ENCODE data around the gene FLYWCH1. TPM values are rescaled to one million over a fixed set of nuclear protein-coding genes. Genes with fewer than 3 reads are reported as not detected.

The FLYWCH1 gene
- total and polyA plus RNA-seq, 9 of the 15 experiments (the other 6 are each of a cell fraction or from before 2014, with no cell fraction given): 0.18 to 33.6 (median 11.3) TPM

DNA sequence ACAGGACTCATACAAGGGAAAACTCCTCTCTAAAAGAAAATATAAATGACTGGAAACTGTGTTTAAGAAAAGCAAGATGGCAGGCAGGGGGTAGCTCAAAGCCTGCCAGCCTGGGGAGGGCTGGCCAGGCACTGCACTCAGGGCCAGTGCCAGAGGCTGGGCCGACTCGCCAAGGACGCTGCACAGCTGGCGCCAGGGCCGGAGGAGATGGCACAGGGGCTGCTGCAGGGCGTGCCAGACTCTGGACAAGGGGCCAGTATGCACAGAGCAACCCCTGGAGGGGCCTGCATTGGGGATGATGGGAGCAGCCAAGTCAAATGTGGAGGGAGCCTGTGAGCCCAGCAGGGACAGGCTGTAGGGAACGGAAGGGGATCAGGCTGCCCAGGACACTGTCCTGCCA, 64.5 kb downstream of the FLYWCH1 start:
- in situ Hi-C loops (cut with MboI): no loop called here
- peak; percentile 58 for TF ChIP-seq RBFOX2 (IDR thresholded peaks at IDR 0.05; ENCODE audit: low read depth, low read length)
- TF ChIP-seq MYNN (IDR thresholded peaks at IDR 0.05): no peak
- no peak for TF ChIP-seq MYNN (CRISPR knock-in tag; IDR thresholded peaks at IDR 0.05)
- no peak for TF ChIP-seq ZNF668 (CRISPR knock-in tag; IDR thresholded peaks at IDR 0.05)
- peaks cover 50% of the 10 kb centered on the region for H3K79me2 ChIP-seq (ENCODE audit: control insufficient read depth, insufficient read depth, low read length)

DNA sequence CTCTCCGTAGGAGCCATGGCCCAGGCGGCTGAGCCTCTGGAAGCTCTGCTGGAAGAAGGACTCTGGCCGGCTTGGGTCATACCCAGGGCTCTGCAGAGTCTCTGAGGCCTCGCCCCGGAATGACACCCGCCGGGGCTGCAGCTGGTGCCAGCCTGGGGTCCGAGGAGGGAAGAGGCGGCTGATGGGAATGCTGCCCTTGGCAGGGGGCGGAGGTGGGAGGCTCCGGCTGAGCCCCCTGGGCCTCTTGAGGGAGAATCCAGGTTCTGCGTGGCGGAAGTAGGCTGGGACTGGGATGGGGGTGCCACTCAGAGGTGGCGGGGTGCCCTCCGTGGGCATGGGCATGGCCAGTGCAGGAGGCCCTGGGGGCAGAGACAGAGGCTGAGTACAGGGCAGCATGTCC, 64.9 kb downstream of the FLYWCH1 start:
- ChIA-PET POLR2A (interaction anchor here (0.6 to 1.3 kb wide), 4 partner anchors 9 to 127 kb away, joined by 3 read pairs; no protein-coding TSS in a partner anchor), CTCF (ENCODE audit: low intra/inter-chr PET ratio) (no interaction called here)
- intact Hi-C loops (cut with micrococcal nuclease) (no loop called here), in situ Hi-C loops (cut with MboI) (no loop called here)
- no peak overlapping the region for H2AFZ ChIP-seq (ENCODE audit: low read depth, low read length)
- H3K27me3 ChIP-seq (ENCODE audit: control insufficient read depth in 2 of 2, insufficient read depth in 2 of 2, low read length in 2 of 2): no peaks in the 10 kb centered on the region
- H3K9ac ChIP-seq (ENCODE audit: insufficient read depth in 1 of 2, low read depth in 2 of 2, low read length in 2 of 2): peak overlapping the region in 1 of 2 experiments; percentile 79; a peak in 2 of 4 replicates
- no peak overlapping the region for H3K4me2 ChIP-seq (ENCODE audit: insufficient read depth, low read length)
- ATAC-seq: no peak
- BruUV-seq (replicated peaks): no TSS peak
- 96% methylated on average over 15 of the region's 15 CpGs for WGBS (ENCODE audit: insufficient coverage, low coverage, missing lambda C conversion rate)
- no peaks in the 10 kb centered on the region for H3K9me1 ChIP-seq (ENCODE audit: control insufficient read depth, insufficient read depth, low read length)
- peaks cover 78% of the 10 kb centered on the region; the same call in 2 of the 3 replicates for H3K36me3 ChIP-seq (ENCODE audit: control insufficient read depth, insufficient read depth, low read length)
- no peak overlapping the region for H3K4me3 ChIP-seq
- H3K9me3 ChIP-seq (replicated peaks; ENCODE audit: control insufficient read depth, insufficient read depth, low read depth, low read length): no peaks in the 10 kb centered on the region
- FAIRE-seq: no peak
- no peak for DNase-seq (ENCODE audit: extremely low read depth in 1 of 4, low spot score in 3 of 4)
- peaks cover 47% of the 10 kb centered on the region for H3K79me2 ChIP-seq (ENCODE audit: control insufficient read depth, insufficient read depth, low read length)
- no peak overlapping the region for H3K27ac ChIP-seq (ENCODE audit: extremely low read depth, low read depth, low read length)
- peaks cover 11% of the 10 kb centered on the region for H4K20me1 ChIP-seq (replicated peaks; ENCODE audit: control insufficient read depth, insufficient read depth, low read length)
- peak; percentile 65 for TF ChIP-seq POLR2G (IDR thresholded peaks at IDR 0.05; ENCODE audit: low read depth, low read length)
- TF ChIP-seq, protein P1, sequence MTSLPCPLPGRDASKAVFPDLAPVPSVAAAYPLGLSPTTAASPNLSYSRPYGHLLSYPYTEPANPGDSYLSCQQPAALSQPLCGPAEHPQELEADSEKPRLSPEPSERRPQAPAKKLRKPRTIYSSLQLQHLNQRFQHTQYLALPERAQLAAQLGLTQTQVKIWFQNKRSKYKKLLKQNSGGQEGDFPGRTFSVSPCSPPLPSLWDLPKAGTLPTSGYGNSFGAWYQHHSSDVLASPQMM (CRISPR knock-in tag; IDR thresholded peaks at IDR 0.05): no peak
- TF ChIP-seq NCOA4 (IDR thresholded peaks at IDR 0.05; ENCODE audit: partially characterized antibody): no peak
- peak; percentile 64 for TF ChIP-seq RBFOX2 (IDR thresholded peaks at IDR 0.05; ENCODE audit: low read depth, low read length)
- no peak for TF ChIP-seq TGIF2 (CRISPR knock-in tag; IDR thresholded peaks at IDR 0.05)
- peak; percentile 15 for TF ChIP-seq HMGN3 (IDR thresholded peaks at IDR 0.05; ENCODE audit: borderline replicate concordance, extremely low read depth, insufficient read length, low read depth, low read length)
- TF ChIP-seq, protein P2, sequence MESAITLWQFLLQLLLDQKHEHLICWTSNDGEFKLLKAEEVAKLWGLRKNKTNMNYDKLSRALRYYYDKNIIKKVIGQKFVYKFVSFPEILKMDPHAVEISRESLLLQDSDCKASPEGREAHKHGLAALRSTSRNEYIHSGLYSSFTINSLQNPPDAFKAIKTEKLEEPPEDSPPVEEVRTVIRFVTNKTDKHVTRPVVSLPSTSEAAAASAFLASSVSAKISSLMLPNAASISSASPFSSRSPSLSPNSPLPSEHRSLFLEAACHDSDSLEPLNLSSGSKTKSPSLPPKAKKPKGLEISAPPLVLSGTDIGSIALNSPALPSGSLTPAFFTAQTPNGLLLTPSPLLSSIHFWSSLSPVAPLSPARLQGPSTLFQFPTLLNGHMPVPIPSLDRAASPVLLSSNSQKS (CRISPR knock-in tag; IDR thresholded peaks at IDR 0.05): no peak
- no peak for TF ChIP-seq ZNF668 (CRISPR knock-in tag; IDR thresholded peaks at IDR 0.05)
- peaks cover 3 to 90% of the 10 kb centered on the region in 2 experiments for H3K4me1 ChIP-seq (replicated peaks in 1 of 2; ENCODE audit: control insufficient read depth in 2 of 2, insufficient read depth in 2 of 2, low read length in 2 of 2)

More for the DNA sequence above, 64.5 kb downstream of the FLYWCH1 start:
- Histone ChIP-seq H3K36me3 (ENCODE audit: control insufficient read depth, insufficient read depth, low read length) (peaks cover 83% of the 10 kb centered on the region; the same call in 2 of the 3 replicates), H4K20me1 (replicated peaks; ENCODE audit: control insufficient read depth, insufficient read depth, low read length) (peaks cover 13% of the 10 kb centered on the region), H3K4me2 (ENCODE audit: insufficient read depth, low read length) (no peak overlapping the region), H3K9ac (ENCODE audit: insufficient read depth in 1 of 2, low read depth in 2 of 2, low read length in 2 of 2) (peak overlapping the region in 1 of 2 experiments; percentile 79; a peak in 2 of 4 replicates), H3K27me3 (ENCODE audit: control insufficient read depth in 2 of 2, insufficient read depth in 2 of 2, low read length in 2 of 2) (no peaks in the 10 kb centered on the region), H3K4me1 (replicated peaks in 1 of 2; ENCODE audit: control insufficient read depth in 2 of 2, insufficient read depth in 2 of 2, low read length in 2 of 2) (peaks cover 0 to 90% of the 10 kb centered on the region in 2 experiments; a peak in 4 of 5 replicates), H3K9me1 (ENCODE audit: control insufficient read depth, insufficient read depth, low read length) (no peaks in the 10 kb centered on the region), H3K4me3 (no peak overlapping the region), H2AFZ (ENCODE audit: low read depth, low read length) (no peak overlapping the region), H3K9me3 (replicated peaks; ENCODE audit: control insufficient read depth, insufficient read depth, low read depth, low read length) (no peaks in the 10 kb centered on the region), H3K27ac (ENCODE audit: extremely low read depth, low read depth, low read length) (no peak overlapping the region)
- intact Hi-C loops (cut with micrococcal nuclease): no loop called here
- WGBS (ENCODE audit: insufficient coverage, low coverage, missing lambda C conversion rate): 95% methylated on average over 6 of the region's 7 CpGs
- DNase-seq (ENCODE audit: extremely low read depth in 1 of 4, low spot score in 3 of 4) (no peak), FAIRE-seq (no peak), ATAC-seq (no peak)
- ChIA-PET CTCF (ENCODE audit: low intra/inter-chr PET ratio) (no interaction called here), POLR2A (interaction anchor here (1.0 to 1.3 kb wide), 2 partner anchors 9 to 20 kb away, joined by 3 read pairs; no protein-coding TSS in a partner anchor)
- no TSS peak for BruUV-seq (replicated peaks)

Measured in K562 (cell line).